GM18505 (cell line): ENCODE measurements around the gene RABGGTA.

ENCODE experiments used
- ATAC-seq: cut with Tn5 transposase; IDR thresholded peaks from one replicate; pipeline ENCODE4 v1.9.1; 2021; ENCODE audit not compliant: unreplicated experiment
- POLR2A ChIP-seq: IDR thresholded peaks from 4 replicates; pipeline ENCODE4 v1.6.1; 2011; ENCODE audit warnings: borderline replicate concordance; ENCODE audit not compliant: insufficient read depth, insufficient read length; ENCODE audit errors: extremely low read depth

RABGGTA gene

DNA sequence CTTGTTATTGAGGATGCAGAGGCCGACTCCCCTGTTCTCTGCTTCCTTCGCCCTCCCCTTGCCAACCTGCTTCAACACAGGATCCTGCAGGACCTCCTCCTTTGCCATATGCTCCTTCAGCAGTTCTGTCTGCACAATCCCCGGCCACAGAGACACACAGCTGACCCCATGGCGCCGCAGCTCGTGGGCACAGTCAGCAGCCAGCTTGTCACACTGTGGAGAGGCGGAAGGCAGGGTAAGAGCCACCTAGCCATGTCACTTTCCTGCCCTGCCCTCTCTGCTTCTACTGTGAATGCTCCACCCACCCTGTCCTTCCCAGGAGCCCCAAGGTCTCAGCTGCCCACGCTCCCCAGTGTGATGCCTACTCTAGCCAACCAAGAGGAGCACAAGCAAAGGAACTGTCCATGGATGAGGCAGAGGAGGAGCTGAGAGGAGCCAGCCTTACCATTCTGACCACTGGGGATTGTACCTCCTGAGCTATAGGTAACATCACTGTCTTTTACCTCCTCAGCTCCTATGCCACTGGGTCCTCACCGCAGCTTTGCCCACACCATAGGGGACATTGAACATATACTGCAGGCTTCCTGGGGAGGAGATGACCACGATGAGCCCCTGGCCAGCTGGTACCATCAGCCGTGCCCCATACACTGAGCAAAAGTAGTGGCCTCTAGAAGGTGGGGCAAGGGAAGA lies 20.9 kb upstream of the RABGGTA start:
- no peak for TF ChIP-seq POLR2A
- ATAC-seq, result no peak

DNA sequence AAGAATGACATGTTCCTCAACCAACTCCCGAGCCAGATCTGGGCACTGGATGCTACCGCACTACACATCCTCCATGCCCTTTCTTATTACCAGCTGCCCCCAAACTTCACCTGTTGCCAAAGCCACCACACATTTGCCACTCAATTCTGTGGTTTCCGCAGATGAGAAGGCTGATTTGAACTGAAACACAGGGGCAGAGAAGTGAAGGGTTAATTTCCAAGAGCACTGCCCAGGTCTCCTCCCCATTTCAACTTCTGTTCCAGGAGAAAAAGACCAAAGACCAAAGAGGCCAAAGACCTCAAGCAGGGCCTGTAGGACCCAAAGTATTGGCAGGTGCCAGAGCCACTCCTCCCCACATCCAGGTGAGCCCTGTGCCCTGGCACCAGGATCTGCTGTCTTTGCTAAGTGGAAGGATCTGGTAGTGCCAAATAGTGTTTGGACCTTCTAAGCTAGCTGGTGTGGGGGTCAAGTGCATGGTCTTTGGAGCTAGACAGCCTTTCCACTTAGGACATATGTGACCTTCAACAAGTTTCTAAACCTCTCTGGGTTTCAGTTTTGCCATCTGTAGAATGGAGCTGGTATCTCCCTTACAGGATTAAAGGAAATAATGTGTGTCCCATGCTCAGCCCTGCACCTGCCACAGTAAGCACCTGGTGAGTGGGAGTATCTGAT lies 20.2 kb upstream of the RABGGTA start:
- ATAC-seq, result no peak
- no peak for TF ChIP-seq POLR2A

DNA sequence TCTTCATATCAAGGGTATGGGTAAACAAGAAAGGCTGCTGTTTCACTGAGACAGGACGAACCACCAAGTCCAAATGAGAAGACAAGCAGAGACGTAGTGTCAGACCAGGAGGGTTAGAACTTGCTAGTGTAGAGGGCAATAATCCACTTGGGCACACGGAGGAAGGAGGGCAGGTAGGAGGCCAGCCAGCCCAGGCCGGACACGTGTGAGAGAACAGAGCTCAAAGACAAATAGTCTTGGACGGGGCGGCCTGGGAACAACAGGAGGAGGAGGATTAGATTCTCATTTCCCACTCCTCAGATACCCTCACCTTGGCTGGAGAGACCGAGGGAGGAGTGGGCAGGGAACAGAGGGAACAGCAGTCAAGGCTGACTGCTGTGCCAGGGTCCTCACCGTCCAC lies 19.3 kb upstream of the RABGGTA start:
- TF ChIP-seq POLR2A, result no peak
- ATAC-seq, result no peak

DNA sequence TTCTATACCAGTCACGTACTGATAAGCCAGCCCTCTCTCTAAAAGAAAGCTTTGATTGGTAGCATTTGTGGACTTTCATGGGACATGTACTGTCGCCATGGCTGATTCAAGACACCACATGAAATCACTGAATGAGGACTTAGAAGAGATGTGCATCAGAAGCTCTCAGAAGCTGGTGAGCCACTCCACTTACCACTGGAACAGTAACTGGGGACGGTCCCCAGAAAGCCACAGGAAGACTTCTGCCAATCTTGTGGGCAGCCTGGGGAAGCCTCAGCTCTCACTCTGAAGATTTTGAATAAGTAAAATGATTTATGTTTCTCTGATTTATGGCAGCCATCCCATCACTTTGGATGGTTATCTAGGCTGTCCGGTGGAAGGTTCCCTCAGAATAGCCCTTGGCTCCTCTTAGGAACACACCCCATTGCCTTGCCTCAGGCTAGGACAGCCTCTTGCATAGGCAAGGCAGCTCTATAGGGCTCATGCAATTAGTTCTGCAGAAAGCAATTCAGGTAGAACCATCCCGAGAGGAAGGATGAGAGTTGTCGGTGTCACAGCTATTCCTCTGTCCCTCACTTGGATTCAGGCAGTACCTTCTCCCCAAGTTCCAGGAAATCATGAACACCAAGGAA lies 18.4 kb upstream of the RABGGTA start:
- no peak for ATAC-seq
- no peak for TF ChIP-seq POLR2A

DNA sequence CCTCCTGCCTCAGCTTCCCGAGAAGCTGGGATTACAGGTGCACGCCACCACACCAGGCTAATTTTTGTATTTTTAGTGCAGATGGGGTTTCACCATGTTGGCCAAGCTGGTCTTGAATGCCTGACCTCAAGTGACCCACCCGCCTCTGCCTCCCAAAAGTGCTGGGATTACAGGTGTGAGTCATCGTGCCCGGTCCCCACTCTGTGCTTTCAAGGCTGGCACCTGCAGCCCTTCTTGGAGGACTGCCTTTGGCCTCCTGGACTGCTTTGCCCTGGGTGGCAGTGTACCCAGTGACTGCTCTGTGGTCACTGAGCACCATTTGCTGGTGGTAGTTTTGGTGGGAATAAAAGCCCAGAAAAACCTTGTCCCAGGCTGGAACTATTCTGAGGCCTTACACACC lies 15.6 kb upstream of the RABGGTA start:
- no peak for TF ChIP-seq POLR2A
- no peak for ATAC-seq

DNA sequence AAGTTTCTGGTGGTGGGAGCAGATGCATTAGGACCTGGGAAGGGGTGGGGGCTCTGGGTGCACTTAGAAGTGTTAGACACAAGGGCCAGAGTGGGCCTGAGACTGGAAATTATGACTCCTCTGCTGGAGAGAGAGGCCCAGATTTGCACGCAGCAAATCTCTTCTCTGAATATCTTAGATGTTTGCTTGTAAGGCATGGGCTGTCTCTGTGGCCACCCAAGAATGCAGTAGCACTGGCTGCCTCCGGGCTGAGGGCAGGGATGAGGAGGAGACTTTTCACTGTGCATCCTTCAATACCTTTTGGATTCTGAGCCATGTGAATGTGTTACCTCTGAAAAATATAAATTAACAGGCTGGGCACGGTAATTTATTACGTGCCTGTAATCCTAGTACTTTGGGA lies 14.0 kb upstream of the RABGGTA start:
- no peak for ATAC-seq
- no peak for TF ChIP-seq POLR2A

DNA sequence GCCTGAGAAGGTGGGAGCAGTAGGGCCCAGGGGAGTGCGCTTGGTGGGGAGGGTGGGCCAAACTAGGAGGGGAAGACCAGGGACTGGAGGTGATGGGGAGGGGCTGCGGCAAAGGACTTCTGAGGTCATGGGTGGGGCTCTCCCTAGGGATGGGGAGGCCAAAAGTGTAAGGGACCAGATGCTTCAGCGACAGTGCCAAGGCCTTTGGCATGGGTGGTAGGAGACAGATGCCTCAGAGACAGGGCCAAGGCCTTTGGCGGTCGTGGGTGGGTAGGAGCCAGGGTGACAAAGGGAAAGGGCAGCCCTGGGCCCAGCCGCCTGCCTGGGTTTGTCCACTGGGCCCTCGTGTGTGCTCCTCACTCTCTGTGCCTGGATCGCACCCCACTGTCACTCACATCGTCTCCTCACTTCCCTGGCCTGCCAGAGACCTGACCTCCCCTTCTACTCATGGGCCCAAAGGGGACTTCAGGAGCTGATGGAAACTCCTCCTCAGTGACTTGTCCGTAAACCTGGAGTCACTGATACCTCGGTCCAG lies 13.2 kb upstream of the RABGGTA start:
- ATAC-seq, result no peak
- TF ChIP-seq POLR2A, result no peak

DNA sequence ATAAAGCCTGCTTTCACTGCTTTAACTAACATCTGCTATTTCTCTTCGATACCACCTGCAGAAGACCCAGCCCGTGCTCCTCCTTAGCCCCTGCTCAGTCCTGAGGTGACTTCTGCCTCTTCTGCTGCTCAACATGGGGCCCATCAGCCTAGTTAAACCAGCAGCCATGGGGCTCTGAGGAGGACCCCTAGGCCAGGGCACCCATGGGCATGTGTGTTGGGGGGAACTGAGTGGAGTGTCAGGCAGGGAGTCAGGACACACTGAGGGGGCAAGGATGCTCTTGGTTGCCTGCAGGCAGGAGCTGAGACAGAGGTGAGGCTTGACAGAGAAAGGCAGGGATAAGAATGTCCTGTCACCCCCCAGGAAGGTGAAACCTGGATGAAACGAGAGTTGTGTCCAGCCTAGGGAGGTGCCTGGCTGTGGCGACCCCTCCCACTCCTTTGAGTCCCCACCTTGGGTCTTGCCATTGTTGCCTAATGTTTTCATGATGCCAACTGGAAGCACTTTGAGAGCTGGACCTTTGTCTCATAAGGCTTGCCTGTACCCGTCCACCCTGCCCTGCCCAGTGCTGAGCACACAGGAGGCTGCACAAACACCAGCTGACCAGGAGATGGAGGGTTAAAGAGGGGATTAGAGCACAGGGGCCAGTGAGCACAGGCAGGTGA lies 12.5 kb upstream of the RABGGTA start:
- no peak for TF ChIP-seq POLR2A
- no peak for ATAC-seq

DNA sequence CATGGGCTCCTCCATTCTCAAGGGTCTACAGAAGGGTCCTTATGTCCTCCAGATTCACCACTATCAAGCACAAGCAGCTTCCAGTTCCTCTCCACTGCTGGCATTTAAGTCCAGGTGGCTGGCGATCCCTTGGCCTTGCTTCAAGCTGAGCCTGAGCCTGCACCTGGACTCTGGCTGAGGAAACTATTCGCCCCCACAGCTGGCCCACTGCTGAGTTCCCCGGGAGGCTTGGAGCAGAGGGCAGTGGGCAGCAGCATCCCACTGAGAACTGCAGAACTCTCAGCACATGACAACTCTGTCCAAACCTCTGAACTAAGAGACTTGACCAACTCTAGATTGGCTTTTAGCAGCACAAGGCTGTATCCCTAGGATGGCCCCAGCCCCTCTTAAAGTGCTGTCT lies 11.3 kb upstream of the RABGGTA start:
- no peak for ATAC-seq
- TF ChIP-seq POLR2A, result no peak

DNA sequence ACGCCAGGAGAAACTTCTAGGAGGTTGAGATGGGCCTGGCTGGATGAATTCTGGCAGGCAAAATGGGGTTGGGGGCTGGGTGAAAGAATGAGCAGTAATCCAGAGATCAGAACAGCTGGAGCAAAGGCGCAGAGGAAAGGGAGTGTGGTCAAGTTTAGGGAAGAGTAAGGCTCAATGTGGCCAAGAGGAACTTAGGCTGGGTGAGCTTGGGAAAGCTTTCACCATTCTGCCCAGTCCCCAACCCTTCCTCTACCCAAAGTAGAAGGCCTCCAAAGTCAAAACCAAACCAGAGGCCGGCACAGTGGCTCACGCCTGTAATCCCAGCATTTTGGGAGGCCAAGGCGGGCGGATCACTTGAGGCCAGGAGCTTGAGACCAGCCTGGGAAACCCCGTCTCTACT lies 10.2 kb upstream of the RABGGTA start:
- TF ChIP-seq POLR2A, result no peak
- ATAC-seq, result no peak

DNA sequence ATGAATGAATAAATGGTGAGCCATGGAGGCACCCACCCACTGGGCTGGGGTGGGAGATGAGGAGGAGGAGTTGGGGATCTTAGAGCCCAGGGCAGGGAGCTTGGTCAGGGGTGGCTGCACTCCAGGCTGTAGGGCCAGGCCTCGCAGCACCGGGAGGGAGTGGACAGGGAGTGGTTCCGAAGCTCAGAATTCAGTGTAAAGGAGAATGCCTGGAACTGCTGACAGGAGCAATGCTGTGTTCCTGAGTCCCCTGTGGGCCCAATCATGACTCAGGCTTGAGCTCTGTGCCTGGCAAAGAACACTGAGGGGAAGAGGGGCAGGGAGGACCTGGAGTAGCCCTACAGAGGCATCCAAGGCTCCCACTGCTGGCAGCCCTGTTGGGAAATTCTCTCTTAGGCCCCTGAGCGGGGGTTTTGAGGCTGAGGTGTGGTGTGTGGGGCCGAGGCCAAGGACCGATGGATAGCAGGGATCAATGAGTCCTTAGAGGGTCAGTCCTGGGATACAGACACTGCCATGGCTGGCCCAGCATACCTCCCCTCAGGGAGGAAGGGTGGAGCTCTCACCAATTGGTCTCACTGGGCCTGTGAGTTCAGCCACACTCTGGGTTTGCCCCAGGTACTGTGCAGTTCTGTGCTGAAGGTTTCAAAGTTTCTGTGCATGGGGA lies 9.5 kb upstream of the RABGGTA start:
- no peak for ATAC-seq
- TF ChIP-seq POLR2A, result no peak

DNA sequence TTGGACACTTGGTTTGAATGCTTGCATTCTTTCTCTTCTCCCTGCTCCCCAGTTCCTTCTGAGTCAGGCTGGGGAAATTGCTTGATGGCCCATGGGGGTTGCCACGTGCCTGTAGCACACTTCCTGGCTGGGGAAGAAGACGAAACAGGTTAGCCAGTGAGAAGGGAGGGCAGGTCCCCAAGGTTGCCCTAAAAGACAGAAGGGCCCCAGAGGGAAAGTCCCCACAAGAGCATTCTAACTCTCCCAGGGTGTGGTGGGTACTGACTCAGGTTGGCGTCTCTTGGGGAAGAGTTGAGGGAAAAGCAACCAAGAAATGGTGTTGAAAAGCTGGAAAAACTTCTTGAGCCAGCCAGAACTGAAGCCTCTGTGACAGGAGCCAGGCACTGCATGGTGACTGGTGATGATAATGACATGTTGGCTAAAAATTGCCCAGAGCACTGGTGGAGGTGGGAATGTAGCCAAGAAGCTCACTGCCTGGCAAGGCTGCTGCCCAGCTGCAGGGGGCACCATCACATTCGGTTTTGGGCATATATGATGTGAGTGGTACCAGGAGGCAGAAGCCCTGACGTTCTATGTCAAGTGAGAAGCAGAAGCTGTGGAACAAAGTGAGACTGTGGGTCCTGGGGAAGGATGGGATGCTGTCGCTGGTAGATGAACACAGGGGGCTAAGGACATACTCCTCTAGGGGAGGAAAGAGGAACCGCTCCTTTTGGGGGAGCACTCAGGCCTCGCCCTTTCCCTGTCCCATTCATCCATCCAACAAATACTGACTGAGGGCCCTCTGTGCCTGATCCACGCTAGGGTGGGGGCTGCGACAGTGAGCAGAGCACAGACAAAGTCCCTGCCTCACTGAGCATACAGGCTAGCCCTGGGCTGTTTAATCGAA lies 8.1 kb upstream of the RABGGTA start:
- no peak for TF ChIP-seq POLR2A
- peak; percentile 57 for ATAC-seq
